H9 (cell line): ENCODE results near the gene RTN1. TPM values are rescaled to one million over a fixed set of nuclear protein-coding genes. Genes with fewer than 3 reads are reported as not detected.

Experiments used
- DNase-seq: peaks from one replicate; pipeline ENCODE4 v3.0.0-alpha.2; 2017
- H2AFZ ChIP-seq: one replicate; pipeline ENCODE4 v1.6.1; 2013; ENCODE audit warnings: mild to moderate bottlenecking, low read length, control low read depth, moderate library complexity
- H2AK5ac ChIP-seq: 2 replicates; pipeline ENCODE4 v1.6.1; 2013; ENCODE audit warnings: low read length, control low read depth, mixed read lengths; ENCODE audit not compliant: insufficient read length
- H2BK120ac ChIP-seq: one replicate; pipeline ENCODE4 v1.6.1; 2013; ENCODE audit warnings: low read depth, mild to moderate bottlenecking, low read length, control low read depth, inconsistent platforms; ENCODE audit not compliant: poor library complexity, severe bottlenecking
- H2BK12ac ChIP-seq: 2 replicates; pipeline ENCODE4 v1.6.1; 2013; ENCODE audit warnings: low read length, control low read depth, mixed read lengths, low read depth; ENCODE audit not compliant: insufficient read length
- H2BK15ac ChIP-seq: 2 replicates; pipeline ENCODE4 v1.6.1; 2013; ENCODE audit warnings: low read depth, low read length, control low read depth
- H2BK20ac ChIP-seq: one replicate; pipeline ENCODE4 v1.6.1; 2013; ENCODE audit warnings: low read depth, mild to moderate bottlenecking, low read length, control low read depth, inconsistent platforms; ENCODE audit not compliant: poor library complexity, severe bottlenecking
- H2BK5ac ChIP-seq: 2 replicates; pipeline ENCODE4 v1.6.1; 2013; ENCODE audit warnings: low read length, control low read depth, mixed read lengths; ENCODE audit not compliant: insufficient read length
- H3K14ac ChIP-seq: 2 replicates; pipeline ENCODE4 v1.6.1; 2013; ENCODE audit warnings: low read length, control low read depth; ENCODE audit not compliant: insufficient read depth
- H3K18ac ChIP-seq: 2 replicates; pipeline ENCODE4 v1.6.1; 2013; ENCODE audit warnings: low read depth, mild to moderate bottlenecking, mixed read lengths, low read length, control low read depth; ENCODE audit not compliant: insufficient read length
- H3K23ac ChIP-seq: 2 replicates; pipeline ENCODE4 v1.6.1; 2013; ENCODE audit warnings: low read length, control low read depth, mixed read lengths, low read depth; ENCODE audit not compliant: insufficient read length
- H3K23me2 ChIP-seq: 2 replicates; pipeline ENCODE4 v1.6.1; 2013; ENCODE audit warnings: low read depth, mild to moderate bottlenecking, mixed read lengths, low read length, control low read depth; ENCODE audit not compliant: insufficient read length, poor library complexity, severe bottlenecking
- H3K27ac ChIP-seq: 2 replicates; pipeline ENCODE4 v1.5.1; 2013; ENCODE audit warnings: low read length, control low read depth, mixed read lengths, low read depth; ENCODE audit not compliant: insufficient read length
- H3K27me3 ChIP-seq: 2 replicates; pipeline ENCODE4 v1.6.1; 2013; ENCODE audit warnings: low read length, control low read depth, inconsistent platforms; ENCODE audit not compliant: insufficient read depth
- H3K4ac ChIP-seq: 2 replicates; pipeline ENCODE4 v1.6.1; 2013; ENCODE audit warnings: low read depth, mild to moderate bottlenecking, control low read depth, inconsistent platforms, low read length, moderate library complexity
- H3K4me1 ChIP-seq: 2 replicates; pipeline ENCODE4 v1.6.1; 2013; ENCODE audit warnings: low read length, control low read depth, inconsistent platforms; ENCODE audit not compliant: insufficient read depth
- H3K4me2 ChIP-seq: 2 replicates; pipeline ENCODE4 v1.6.1; 2013; ENCODE audit warnings: low read length, control low read depth, mixed read lengths; ENCODE audit not compliant: insufficient read length, insufficient read depth
- H3K56ac ChIP-seq: 2 replicates; pipeline ENCODE4 v1.6.1; 2013; ENCODE audit warnings: low read depth, mild to moderate bottlenecking, mixed read lengths, low read length, control low read depth; ENCODE audit not compliant: insufficient read length
- H3K79me1 ChIP-seq: 2 replicates; pipeline ENCODE4 v1.6.1; 2013; ENCODE audit warnings: low read depth, mild to moderate bottlenecking, moderate library complexity, low read length, control low read depth, inconsistent platforms; ENCODE audit not compliant: insufficient read depth, poor library complexity, severe bottlenecking
- H3K79me2 ChIP-seq: 2 replicates; pipeline ENCODE4 v1.6.1; 2013; ENCODE audit warnings: low read length, control low read depth, inconsistent platforms; ENCODE audit not compliant: insufficient read depth
- H3K9ac ChIP-seq: 2 replicates; pipeline ENCODE4 v1.6.1; 2013; ENCODE audit warnings: low read length, control low read depth, mixed read lengths; ENCODE audit not compliant: insufficient read length; ENCODE audit errors: extremely low read depth
- H3K9me3 ChIP-seq: one replicate; pipeline ENCODE4 v1.6.1; 2013; ENCODE audit warnings: low read depth, low read length, inconsistent platforms; ENCODE audit not compliant: control insufficient read depth
- H3T11ph ChIP-seq: one replicate; pipeline ENCODE4 v1.6.1; 2013; ENCODE audit warnings: mild to moderate bottlenecking, low read length, control low read depth, inconsistent platforms
- H4K20me1 ChIP-seq: one replicate; pipeline ENCODE4 v1.6.1; 2013; ENCODE audit not compliant: control insufficient read depth, insufficient read length, insufficient read depth
- H4K5ac ChIP-seq: 2 replicates; pipeline ENCODE4 v1.6.1; 2013; ENCODE audit warnings: low read depth, mild to moderate bottlenecking, mixed read lengths, low read length, control low read depth; ENCODE audit not compliant: insufficient read length
- H4K8ac ChIP-seq: replicated peaks from 2 replicates; pipeline ENCODE4 v1.6.1; 2013; ENCODE audit warnings: low read length, control low read depth, mixed read lengths, low read depth; ENCODE audit not compliant: insufficient read length
- H4K91ac ChIP-seq: 2 replicates; pipeline ENCODE4 v1.6.1; 2013; ENCODE audit warnings: low read depth, mild to moderate bottlenecking, moderate library complexity, mixed read lengths, low read length, control low read depth; ENCODE audit not compliant: insufficient read length
- H3K27ac Mint-ChIP-seq, 3 experiments: 2 replicates in 2 of 3; 3 replicates in 1 of 3; pipeline ENCODE4 v1.8.0; 2020 to 2021; ENCODE audit warnings: mixed read lengths in 3 of 3, mild to moderate bottlenecking in 1 of 3, moderate library complexity in 1 of 3
- H3K27me3 Mint-ChIP-seq: 2 replicates; pipeline ENCODE4 v1.8.0; 2021; ENCODE audit warnings: low read depth, mild to moderate bottlenecking, moderate library complexity, mixed read lengths
- H3K36me3 Mint-ChIP-seq, 3 experiments: 2 replicates in 2 of 3; 3 replicates in 1 of 3; pipeline ENCODE4 v1.8.0; 2020 to 2021; ENCODE audit warnings: low read depth in 3 of 3, mixed read lengths in 3 of 3; ENCODE audit not compliant: insufficient read depth in 1 of 3
- H3K4me1 Mint-ChIP-seq, 2 experiments: 2 replicates each; pipeline ENCODE4 v1.8.0; 2020; ENCODE audit warnings: mixed read lengths in 2 of 2
- H3K4me3 Mint-ChIP-seq, 2 experiments: 2 replicates in 1 of 2; 3 replicates in 1 of 2; pipeline ENCODE4 v1.8.0; 2020 to 2021; ENCODE audit warnings: mild to moderate bottlenecking in 2 of 2, mixed read lengths in 2 of 2, moderate library complexity in 1 of 2
- H3K9me3 Mint-ChIP-seq, 2 experiments: 2 replicates in 1 of 2; 3 replicates in 1 of 2; pipeline ENCODE4 v1.8.0; 2020; ENCODE audit warnings: mild to moderate bottlenecking in 2 of 2, mixed read lengths in 2 of 2, moderate library complexity in 1 of 2
- total RNA-seq: library from RNA; stranded (reverse); gene quantifications from 2 replicates; pipeline ENCODE4 v1.2.1, GENCODE V29; 2021
- TF ChIP-seq, protein P1 (sequence below): fragments of 200-600 bp; sonication (generic); conservative IDR thresholded peaks from 3 replicates; pipeline ENCODE4 v1.8.0; 2021; ENCODE audit warnings: antibody characterized with exemption, mild to moderate bottlenecking

RTN1 gene
- total RNA-seq, 1 experiment from 2014 or later, result 1.8 TPM

DNA sequence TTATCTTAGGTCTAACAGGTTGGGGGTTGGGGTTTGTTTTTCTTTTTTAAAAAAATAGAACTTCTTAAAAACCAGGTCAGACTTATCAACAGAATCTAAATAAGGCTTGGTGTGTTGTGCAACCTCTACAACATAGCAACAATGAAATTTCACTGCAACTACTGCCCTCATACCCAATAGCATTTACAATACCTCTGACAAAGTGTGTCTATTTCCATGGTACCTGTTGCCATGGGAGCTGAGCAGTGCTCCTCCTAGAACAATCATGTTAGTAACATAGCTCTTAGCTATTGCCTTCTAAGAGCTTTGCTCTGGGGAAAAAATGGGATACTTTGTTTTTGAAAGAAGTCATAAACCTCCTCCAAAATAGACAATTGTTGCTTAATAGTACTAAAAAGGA lies 190.7 kb downstream of the RTN1 start:
- Mint-ChIP-seq H3K27me3 (no peaks in the 10 kb centered on the region), H3K4me1 (peaks cover 3 to 6% of the 10 kb centered on the region in 2 experiments; a peak in 3 of 4 replicates), H3K27ac (no peak overlapping the region), H3K9me3 (no peaks in the 10 kb centered on the region), H3K4me3 (no peak overlapping the region), H3K36me3 (no peaks in the 10 kb centered on the region)
- DNase-seq, result no peak
- no peak overlapping the region for H3K18ac ChIP-seq
- H2AFZ ChIP-seq, result no peak overlapping the region
- H4K91ac ChIP-seq, result no peak overlapping the region
- H3K23me2 ChIP-seq, result no peaks in the 10 kb centered on the region
- H3K23ac ChIP-seq, result no peak overlapping the region
- no peaks in the 10 kb centered on the region for H3K79me1 ChIP-seq
- no peaks in the 10 kb centered on the region for H3K4me1 ChIP-seq
- H2AK5ac ChIP-seq, result no peak overlapping the region
- H3K79me2 ChIP-seq, result no peaks in the 10 kb centered on the region
- no peak overlapping the region for H3K14ac ChIP-seq
- no peak overlapping the region for H4K8ac ChIP-seq
- H4K5ac ChIP-seq, result no peak overlapping the region
- H2BK15ac ChIP-seq, result no peak overlapping the region
- no peak overlapping the region for H3K4ac ChIP-seq
- TF ChIP-seq, protein P1, sequence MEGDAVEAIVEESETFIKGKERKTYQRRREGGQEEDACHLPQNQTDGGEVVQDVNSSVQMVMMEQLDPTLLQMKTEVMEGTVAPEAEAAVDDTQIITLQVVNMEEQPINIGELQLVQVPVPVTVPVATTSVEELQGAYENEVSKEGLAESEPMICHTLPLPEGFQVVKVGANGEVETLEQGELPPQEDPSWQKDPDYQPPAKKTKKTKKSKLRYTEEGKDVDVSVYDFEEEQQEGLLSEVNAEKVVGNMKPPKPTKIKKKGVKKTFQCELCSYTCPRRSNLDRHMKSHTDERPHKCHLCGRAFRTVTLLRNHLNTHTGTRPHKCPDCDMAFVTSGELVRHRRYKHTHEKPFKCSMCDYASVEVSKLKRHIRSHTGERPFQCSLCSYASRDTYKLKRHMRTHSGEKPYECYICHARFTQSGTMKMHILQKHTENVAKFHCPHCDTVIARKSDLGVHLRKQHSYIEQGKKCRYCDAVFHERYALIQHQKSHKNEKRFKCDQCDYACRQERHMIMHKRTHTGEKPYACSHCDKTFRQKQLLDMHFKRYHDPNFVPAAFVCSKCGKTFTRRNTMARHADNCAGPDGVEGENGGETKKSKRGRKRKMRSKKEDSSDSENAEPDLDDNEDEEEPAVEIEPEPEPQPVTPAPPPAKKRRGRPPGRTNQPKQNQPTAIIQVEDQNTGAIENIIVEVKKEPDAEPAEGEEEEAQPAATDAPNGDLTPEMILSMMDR, result no peak
- no peak overlapping the region for H3K56ac ChIP-seq
- no peak overlapping the region for H3K27ac ChIP-seq
- H2BK12ac ChIP-seq, result no peak overlapping the region
- H3K9me3 ChIP-seq, result no peaks in the 10 kb centered on the region
- no peak overlapping the region for H3K9ac ChIP-seq
- H3K4me2 ChIP-seq, result no peak overlapping the region
- H2BK20ac ChIP-seq, result no peak overlapping the region
- peak overlapping the region; percentile 45 for H3T11ph ChIP-seq
- no peak overlapping the region for H2BK120ac ChIP-seq
- no peak overlapping the region for H2BK5ac ChIP-seq
- no peaks in the 10 kb centered on the region for H4K20me1 ChIP-seq
- H3K27me3 ChIP-seq, result no peaks in the 10 kb centered on the region; the same call in 1 of the 2 replicates
